HG03520 (cell line): Measurements from ENCODE around the gene FAM168A.

Experiments
- ATAC-seq: cut with Tn5 transposase; IDR thresholded peaks from one replicate; pipeline ENCODE4 v1.9.1; 2021; ENCODE audit warnings: mild to moderate bottlenecking, moderate library complexity; ENCODE audit not compliant: unreplicated experiment

Gene FAM168A

GRCh38 chr11:73563539-73564200, 34.2 kb downstream of the FAM168A start:
- ATAC-seq: no peak

DNA sequence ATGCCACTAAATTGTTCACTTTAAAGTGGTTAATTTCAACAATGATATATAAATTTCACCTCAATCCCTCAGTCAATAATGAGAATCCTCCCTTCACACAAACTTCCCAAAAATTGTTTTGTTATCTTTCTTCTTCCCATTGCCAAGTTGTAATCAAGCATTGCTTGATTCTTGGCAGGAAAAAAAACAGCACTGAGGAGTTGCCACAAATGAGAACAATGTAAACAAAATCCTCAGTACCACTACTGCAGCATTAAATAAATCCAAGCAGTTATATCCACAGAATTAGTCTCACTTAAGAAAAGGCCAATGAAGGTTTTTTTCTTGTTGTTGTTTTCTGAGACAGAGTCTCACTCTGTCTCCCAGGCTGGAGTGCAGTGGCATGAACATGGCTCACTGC, 38.2 kb downstream of the FAM168A start:
- ATAC-seq: no peak

- ATAC-seq: no peak
Measured at GRCh38 chr11:73556966-73557365, 40.9 kb downstream of the FAM168A start.

GRCh38 chr11:73555615-73556014, 42.3 kb downstream of the FAM168A start:
- ATAC-seq: no peak

GRCh38 chr11:73554671-73555320, 43.1 kb downstream of the FAM168A start:
- no peak for ATAC-seq

DNA sequence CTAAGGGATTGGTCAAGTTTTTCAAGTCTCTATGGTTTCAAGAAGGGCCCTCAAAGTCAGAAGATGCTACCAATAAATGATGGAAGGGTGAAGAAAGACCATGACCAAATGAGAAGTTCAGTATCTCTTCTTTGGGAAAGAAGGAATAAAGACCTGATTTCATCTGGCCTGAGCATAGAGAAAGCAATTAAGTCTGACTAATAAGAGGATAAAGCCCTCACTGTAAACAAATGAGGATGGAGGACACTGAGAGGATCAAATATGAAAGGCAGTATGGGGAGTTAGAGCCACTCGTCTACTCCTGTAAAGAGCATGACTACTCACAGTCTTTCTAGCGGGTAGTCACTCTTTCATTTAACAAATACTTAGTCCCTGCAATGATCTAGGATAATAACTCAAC, 44.6 kb downstream of the FAM168A start:
- no peak for ATAC-seq

GRCh38 chr11:73551677-73552076, 46.2 kb downstream of the FAM168A start:
- no peak for ATAC-seq

GRCh38 chr11:73549376-73549775, 48.5 kb downstream of the FAM168A start:
- no peak for ATAC-seq

DNA sequence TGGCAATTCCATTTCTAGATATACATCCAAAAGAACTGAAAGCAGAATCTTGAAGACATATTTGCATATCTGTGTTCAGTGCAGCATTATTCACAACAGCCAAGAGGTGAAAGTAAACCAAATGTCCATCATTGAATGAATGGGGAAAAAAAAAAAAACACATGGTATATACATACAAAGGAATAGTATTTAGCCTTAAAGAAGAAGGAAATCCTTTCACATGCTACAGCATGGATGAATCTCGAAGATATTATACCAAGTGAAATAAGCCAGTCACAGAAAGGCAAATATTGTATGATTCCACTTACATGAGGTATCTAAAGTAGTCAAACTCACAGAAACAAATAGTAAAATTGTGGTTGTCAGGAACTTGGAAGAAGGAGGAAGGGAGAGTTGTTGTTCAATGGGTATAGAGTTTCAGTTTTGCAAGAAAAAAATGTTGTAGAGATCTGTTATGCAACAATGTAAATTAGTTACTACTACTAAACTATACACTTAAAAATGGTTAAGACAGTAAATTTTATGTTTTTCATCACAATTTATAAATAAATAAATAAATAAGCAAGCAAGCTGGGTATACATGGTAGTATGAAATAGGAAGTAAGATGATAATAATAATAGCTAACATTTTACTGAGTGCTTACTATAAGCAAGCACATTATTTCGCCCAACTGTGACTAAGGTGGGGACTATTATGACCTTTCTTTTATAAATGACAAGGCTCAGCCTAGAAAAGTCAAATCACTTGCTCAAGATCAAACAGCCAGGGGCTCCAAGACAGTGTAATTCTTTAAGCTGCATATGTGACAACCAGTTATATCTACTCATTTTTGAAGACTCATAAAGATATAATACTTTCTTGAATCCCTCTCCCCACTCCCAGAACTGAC, 50.0 kb downstream of the FAM168A start:
- no peak for ATAC-seq

GRCh38 chr11:73542175-73542574, 55.7 kb downstream of the FAM168A start:
- ATAC-seq: no peak

DNA sequence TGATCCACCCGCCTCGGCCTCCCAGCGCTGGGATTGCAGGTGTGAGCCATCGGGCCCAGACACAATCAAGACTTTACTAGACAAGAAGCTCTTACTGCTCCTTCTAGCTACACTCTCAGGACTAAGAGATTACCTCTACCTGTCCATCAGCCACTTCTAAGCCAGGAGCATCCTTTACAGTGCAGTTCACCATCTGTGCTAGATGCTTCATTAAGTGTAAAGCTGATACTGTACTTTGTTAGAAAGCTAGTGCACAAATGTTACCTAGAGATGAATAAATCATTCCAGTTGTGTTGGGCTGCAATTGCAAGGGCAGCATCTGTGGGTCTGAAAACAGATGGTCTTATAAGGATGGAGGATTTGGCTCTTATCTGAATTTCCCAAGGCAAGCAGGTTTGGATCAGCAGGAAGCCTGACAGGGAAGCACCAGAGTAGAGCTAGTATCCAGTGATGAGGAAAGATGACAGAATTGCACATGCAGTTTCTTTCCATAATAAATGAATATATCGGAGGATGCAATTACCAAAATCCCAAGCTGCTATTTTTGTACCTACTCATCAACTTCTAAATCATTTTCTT, 58.3 kb downstream of the FAM168A start:
- ATAC-seq: no peak

DNA sequence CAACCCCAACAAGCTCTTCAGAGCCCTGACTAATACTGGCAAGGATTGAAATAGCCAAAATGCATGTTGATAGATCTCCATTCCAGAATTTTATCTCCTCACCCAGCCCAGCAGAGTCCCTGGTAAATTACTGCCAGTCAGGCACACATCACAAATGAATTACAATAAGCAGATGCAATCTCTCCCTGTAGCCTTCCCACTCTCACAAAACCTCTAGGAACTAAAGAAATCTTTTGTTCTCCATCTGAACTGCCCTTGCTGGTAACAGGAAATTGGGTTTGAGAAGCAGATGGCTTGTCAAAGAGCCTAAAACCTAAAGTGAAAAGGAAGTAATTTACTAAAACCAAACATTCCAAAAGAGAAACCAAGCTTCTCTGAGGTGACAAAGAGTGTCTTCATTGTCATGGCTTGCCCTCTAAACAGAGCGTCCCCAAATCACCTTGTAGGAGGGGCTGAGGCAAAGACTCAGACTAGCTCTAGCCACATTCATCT, 59.5 kb downstream of the FAM168A start:
- ATAC-seq: no peak

DNA sequence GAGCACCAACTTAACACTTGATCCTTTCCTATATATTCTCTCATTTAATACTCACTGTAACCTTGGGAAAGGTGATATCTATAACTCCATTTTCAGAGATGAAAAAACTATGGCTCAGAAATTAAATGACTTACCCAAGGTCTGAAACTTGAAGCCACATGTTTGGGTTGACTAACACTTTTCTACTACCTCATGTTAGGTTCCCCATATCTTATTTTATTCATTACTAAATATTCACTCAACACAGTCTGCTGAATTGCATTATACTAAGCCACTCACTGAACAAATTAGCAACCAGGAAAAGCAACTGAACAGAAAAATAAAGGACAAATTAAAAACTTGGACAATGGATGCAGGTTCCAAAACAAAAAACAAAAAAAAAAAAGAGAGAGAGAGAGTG, 59.9 kb downstream of the FAM168A start:
- ATAC-seq: no peak

- ATAC-seq: no peak
Measured at GRCh38 chr11:73536961-73537360, 61.0 kb downstream of the FAM168A start.

GRCh38 chr11:73532310-73532709, 65.6 kb downstream of the FAM168A start:
- no peak for ATAC-seq

DNA sequence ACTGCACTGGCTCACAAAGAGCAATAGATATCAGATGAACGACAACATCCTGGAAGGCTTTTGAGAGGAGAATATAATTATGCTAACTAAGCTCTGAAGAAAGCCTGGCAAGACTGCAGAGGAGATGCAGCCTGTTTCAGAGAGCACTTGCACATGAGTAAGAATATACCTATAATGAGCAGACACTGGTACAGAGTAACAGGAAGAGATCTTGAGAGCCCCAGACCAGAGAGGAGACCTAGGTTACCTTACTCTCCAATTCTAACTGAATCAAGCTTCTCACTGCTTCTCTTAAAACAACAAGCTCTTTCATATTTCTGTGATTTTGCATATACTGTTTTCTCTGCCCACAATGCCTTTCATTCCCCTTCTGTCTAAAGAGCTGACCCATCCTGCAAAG, 66.5 kb downstream of the FAM168A start:
- ATAC-seq: no peak

DNA sequence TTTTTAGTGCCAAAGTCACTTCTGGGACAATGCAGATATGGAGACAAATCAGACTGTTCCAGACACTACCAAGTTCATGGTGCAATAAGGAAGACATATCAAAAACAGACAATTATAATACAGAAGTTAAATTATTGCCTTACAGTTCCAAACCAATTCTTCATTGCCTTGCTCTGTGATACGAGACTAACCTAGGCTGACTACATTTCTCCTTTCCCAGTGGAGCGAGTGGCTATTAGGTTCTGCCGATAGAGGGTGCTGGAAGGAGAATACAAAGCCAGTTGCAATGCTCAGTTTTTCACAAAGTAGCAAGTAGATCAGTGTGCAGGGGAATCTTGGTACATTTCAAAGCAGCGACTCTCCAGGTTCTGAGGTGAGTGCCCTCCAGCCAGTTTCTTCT, 67.8 kb downstream of the FAM168A start:
- no peak for ATAC-seq

DNA sequence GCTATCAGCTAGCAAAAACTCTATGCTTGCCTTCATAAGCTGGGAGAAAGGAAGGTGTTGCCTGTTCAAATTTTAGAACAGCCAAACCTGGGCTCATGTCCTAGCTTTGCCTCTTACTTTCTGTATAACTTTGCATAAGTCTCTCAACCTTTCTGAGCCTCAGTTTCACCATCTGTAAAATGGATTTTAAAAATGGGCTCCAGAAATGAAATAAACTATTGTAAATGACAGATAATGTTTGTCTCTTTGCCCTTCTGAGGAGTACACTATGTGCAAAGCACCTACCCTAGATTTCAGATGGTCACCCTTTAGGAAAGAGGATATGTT, 68.7 kb downstream of the FAM168A start:
- no peak for ATAC-seq

DNA sequence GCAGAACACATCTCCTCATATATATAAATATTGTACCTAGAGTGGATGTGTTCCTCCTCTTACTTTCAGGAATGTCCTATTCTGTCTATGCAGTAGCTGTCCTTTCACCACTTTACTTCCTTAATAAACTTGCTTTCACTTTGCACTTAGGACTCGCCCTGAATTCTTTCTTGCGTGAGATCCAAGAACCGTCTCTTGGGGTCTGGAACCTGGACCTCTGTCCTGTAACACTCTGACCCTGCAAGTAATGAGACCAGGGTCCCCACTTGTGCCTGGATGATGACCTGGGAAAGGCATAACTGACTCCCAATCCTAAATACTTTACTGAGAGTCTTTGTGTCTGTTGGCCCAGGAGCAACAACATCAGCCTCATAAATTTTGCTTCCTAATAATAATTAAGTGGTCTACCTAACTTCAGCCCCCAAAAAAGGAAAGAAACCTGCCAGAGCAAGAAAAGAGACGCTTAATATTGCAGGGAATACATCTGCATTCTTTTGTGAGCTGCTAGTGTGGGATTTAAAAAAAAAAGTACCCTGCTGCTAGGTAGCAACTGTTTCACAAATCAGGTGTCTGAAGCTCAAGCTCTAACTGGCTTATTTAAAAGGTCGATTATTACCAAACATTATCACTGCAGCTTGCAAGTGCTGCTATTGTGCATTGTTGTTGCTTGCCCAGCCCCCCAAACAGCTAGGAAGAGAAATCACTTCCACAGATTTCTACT, 69.3 kb downstream of the FAM168A start:
- no peak for ATAC-seq

- no peak for ATAC-seq
Measured at GRCh38 chr11:73528013-73528412, 69.9 kb downstream of the FAM168A start.

- no peak for ATAC-seq
Measured at GRCh38 chr11:73525611-73526010, 72.3 kb downstream of the FAM168A start.
